ENCODE data around the gene SRCAP.
"Not testable (repeated sequence)": the region's sequence is repeated elsewhere in the genome, so short reads cannot be mapped to it uniquely, and the experiment has no call there.

The SRCAP gene

DNA sequence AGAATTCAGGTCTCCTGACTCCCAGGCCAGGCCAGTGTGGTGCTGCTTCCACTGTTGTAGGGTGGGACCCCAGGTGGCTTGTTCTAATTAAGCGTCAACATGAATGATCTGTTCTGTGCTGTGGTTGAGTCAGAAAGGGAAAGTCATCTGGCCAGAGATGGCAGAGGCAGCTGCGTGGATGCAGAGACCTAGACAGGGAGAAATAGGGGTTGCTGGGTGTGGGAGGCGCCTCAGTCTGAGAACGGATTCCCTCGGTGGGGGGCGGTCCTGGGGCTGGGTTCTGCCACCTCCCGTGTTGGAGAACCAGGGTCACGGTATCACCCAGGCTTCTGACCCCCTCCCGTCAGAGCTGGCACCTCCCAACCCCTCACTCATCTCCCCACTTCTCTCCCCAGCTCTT is 35.2 kb upstream of the SRCAP start:
- no peak for DNase-seq (ENCODE audit: low read depth in 3 of 3, low spot score in 1 of 3)

DNA sequence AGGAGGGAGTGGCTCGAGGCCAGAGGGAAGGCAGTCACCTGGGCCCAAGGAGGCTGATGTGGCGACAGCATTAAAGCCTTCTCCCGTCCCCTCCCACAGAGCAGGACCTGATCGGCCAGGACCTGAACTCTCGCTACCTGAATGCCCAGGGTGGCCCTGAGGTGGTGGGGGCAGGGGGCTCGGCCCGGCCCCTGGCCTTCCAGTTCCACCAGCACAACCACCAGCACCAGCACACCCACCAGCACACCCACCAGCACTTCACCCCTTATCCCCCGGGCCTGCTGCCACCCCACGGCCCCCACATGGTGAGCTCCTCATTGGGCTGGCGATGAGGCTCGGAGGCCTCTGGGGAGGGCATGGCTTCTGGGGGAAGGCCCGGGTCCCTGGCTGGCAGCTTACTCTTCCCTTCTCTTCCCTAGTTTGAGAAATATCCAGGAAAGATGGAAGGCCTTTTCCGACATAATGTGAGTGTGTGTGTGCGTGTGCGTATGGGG is 34.3 kb upstream of the SRCAP start:
- no peak for DNase-seq (ENCODE audit: low read depth in 3 of 3, low spot score in 1 of 3)

GRCh38 chr16:30665155-30665829 is 33.7 kb upstream of the SRCAP start:
- no peak for DNase-seq (ENCODE audit: low read depth in 3 of 3, low spot score in 1 of 3)

DNA sequence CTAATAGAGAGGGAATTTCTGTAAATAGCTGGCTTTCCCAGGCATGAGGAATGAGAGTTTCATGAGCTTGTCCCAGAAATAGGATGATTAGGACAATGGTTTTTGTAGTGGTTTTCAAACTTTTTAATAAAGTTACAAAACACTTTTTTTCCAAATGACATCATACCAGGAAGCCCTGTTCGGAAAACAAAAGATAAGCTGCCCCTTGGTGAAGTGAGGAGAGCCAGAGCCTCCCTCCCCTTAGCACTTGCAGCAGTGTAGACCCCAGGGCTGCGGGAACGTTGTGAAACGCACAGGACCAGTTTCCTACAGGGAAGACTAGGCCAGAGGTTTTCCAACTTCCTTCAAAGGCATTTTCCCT is 33.2 kb upstream of the SRCAP start:
- no peak for DNase-seq (ENCODE audit: low read depth in 3 of 3, low spot score in 1 of 3)

DNA sequence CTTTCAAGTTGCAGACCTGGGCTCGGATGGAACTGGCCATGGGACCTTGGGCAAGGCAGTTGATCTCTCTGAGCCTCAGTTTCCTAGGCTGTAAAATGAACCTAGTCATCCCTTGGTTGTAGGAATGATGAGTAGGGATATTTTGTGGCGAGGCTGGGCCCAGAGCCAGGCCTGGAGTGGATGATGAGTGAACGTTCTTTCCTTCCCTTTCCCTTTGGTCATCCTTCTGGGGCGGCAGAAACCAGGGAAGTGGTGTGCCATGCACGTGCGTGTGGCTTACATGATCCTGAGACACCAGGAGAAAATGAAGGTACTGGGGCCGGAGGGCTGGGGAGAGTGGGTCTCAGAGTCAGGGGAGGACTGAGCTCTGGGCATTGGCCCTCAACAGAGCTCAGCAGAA is 32.3 kb upstream of the SRCAP start:
- DNase-seq (ENCODE audit: low read depth in 3 of 3, low spot score in 1 of 3), result no peak

GRCh38 chr16:30667361-30667905 is 31.5 kb upstream of the SRCAP start:
- no peak for DNase-seq (ENCODE audit: low read depth in 3 of 3, low spot score in 1 of 3)

- no peak for DNase-seq (ENCODE audit: low read depth in 3 of 3, low spot score in 1 of 3)
These were observed 30.6 kb upstream of the SRCAP start for GRCh38 chr16:30668393-30668792.

GRCh38 chr16:30669026-30669902 is 29.7 kb upstream of the SRCAP start:
- no peak for DNase-seq (ENCODE audit: low read depth in 3 of 3, low spot score in 1 of 3)

DNA sequence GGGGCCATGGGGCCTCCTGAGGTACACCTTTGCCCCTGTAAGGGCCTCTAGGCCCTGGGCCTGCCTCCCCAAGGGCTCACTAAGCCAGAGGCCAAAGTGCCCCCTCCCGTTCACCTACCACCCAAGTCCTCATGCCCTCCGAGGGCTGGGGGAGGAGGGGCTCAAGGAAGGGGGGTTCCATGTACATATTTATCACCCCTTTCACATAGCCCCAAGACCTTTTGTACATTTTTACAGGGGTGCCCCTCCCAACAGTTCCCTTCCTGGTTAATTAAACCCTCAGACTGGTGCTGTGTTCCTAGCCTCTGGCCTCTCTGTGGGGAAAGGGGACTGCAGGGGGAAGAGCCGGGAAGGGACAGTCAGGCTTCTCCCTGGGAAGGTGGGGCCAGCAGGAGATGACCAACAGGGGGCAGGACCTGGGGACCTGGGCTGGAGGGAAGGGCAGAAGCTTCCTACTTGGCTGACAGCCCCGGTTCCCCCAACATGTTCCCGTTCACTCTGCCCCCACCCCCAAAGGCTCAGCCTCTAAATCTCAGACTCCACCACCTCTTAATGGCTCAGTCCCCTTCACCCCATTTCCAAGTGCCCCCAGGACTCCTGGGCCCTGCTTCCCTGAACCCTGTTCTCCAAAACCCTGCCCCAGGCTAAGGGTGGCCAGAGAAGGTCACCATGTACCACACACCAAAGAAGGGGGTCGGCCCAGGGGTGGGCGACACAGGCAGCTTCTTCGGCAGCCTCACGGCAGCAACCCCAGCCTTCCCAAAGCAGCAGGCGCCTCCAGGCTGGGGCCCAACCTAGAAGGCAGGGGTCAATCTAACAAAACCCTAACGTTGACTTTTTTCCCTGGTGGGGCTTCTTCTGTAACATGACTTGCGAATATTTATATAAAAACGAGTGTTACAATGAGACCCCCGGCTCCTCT is 28.8 kb upstream of the SRCAP start:
- no peak for DNase-seq (ENCODE audit: low read depth in 3 of 3, low spot score in 1 of 3)

DNA sequence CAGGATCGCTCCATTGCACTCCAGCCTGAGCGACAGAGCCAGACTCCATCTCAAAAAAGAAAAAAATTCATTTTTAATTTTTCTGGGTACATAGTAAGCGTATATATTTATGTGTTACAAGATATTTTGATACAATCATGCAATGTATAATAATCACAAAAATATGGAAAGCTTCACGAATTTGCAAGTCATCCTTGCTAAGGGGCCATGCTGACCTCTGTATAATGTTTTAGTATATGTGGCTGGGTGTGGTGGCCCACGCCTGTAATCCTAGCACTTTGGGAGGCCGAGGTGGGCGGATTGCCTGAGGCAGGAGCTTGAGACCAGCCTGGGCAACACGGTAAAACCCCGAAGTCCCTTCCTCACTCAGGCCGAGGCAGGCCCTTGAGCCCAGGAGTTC is 23.8 kb upstream of the SRCAP start:
- DNase-seq (ENCODE audit: low read depth in 3 of 3, low spot score in 1 of 3), result no peak

- DNase-seq (ENCODE audit: low read depth in 3 of 3, low spot score in 1 of 3), result no peak
These were observed 20.9 kb upstream of the SRCAP start for GRCh38 chr16:30677931-30678585.

DNA sequence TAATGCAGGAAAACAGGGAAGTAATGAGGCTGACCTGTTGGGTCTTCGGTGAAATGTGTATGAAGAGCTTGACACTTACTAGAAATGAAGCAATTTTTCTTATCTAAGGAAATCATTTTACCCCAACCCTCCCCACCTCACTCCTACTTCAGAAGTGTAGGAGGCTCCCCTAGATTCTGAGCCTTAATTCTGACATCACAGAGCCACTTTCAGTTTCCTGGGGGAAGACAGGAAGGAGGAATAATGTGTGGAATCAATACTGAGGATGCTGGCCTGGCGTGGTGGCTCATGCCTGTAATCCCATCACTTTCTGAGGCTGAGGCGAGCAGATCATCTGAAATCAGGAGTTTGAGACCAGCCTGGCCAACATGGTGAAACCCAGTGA is 20.4 kb upstream of the SRCAP start:
- DNase-seq (ENCODE audit: low read depth in 3 of 3, low spot score in 1 of 3), result no peak

GRCh38 chr16:30680326-30680725 is 18.6 kb upstream of the SRCAP start:
- DNase-seq (ENCODE audit: low read depth in 3 of 3, low spot score in 1 of 3), result no peak

DNA sequence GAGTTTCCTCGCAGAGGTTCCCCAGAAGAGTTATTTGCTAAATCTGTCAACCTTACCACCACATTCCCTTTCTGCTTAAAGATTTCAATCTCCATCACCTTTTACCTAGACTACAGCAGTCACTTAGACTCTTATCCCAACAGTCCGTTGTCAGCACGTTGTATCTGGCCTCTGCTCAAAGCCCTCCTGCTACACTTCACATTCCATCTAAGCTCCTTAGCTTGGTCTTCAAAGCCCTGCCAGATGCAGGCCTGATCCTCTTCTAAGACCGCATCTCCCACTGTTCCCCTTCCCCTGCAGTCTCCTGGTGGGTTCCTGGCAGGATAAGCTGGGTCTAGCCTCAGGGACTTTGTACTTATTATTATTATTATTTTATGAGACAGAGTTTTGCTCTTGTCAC is 10.3 kb upstream of the SRCAP start:
- no peak for DNase-seq (ENCODE audit: low read depth in 3 of 3, low spot score in 1 of 3)

DNA sequence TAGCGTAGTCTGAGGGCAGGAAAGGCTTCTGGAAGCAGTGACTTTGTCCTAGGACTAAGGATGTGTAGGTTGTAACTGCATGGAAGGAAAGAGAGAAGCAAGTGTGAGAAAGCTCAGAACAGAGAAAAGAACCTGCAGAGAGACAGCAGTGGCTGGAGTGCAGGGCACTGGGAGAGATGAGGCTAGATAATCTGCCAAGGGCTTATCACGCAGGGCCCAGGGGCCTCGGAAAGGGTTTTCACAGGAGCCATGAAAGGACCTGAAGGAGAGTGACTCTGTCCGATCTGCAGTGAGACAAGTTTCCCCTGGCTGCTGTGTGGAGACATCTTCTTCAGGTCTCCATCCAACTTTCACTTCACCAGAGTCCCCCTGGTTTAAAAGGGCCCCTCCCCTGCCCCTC is 7.1 kb upstream of the SRCAP start:
- DNase-seq (ENCODE audit: low read depth in 3 of 3, low spot score in 1 of 3), result no peak

DNA sequence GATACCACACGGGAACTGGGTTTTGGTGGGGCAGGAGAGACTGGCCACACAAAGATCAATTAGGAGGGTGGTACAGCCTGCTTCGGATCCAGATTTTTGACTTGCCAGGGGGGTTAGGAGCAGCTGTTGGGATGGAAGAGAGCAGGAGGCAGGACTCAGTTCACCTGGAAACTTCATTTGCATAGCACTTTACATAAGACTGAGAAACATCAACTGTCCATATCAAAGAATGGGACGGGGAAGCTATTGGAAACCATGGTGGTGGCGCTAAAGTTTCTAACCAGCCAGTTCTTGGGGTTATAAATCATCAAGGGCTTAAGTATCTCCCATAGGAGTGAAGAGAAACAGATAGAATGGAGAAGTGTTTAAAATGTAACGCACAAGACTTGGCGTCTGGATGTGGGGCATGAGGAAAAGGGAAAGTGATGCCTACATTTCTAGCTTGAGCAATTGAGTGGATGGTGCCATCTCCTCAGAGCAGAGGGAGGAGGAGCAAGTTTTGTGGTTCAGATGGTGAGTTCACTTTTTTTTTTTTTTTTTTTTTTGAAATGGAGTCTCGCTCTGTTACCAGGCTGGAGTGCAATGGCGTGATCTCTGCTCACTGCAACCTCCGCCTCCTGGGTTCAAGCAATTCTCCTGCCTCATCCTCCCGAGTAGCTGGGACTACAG is 6.4 kb upstream of the SRCAP start:
- no peak for DNase-seq (ENCODE audit: low read depth in 3 of 3, low spot score in 1 of 3)

- DNase-seq (ENCODE audit: low read depth in 3 of 3, low spot score in 1 of 3), result no peak
These were observed 3.9 kb upstream of the SRCAP start for GRCh38 chr16:30694926-30695693.

DNA sequence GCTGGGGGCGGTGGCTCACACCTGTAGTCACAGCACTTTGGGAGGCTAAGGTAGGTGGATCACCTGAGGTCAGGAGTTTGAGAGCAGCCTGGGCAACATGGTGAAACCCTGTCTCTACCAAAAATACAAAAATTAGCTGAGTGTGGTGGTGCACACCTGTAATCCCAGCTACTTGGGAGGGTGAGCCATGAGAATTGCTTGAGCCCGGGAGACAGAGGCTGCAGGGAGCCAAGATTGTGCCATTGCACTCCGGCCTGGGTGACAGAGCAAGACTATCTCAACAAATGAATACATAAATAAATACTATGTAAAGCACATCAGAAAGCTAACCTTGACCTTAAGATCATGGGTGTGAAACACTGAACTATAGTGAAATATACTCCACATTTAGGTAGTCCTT is 2.3 kb upstream of the SRCAP start:
- not testable (repeated sequence) for DNase-seq (ENCODE audit: low read depth in 3 of 3, low spot score in 1 of 3)

Measured in stimulated activated CD4-positive, alpha-beta T cell treated with anti-CD3 and anti-CD28 coated beads, TNF-alpha, amount 100 ng/mL, for 1 hour (primary cell).